Cerebellar nuclear complex (tissue), 1 donor: Measurements from ENCODE around the gene OGA.

ENCODE experiments used
- DNase-seq, 2 experiments: peaks; one replicate each; lab custom pipeline; 2025; lab: John Stamatoyannopoulos, UW

The OGA gene

DNA sequence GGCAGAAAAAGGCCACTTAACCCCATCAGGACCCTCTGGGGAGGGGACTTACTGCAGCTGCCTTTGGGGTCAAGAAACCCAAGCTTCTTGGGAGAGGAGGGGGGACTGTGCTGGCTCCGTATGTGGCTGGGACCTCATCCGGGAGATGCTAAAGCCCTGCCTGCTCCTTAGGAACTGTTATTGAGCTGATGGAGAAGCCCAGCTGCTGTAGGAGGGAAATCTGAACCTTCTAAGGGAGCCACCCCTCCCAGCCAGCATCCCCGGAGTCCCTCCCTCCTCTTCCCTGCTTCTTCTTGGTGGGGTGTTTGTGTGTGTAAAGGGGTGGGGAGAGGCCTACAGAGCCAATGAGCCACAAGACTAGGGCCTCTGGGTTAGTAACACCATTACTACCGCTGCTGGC is 17.1 kb upstream of the OGA start:
- DNase-seq, result no peak

DNA sequence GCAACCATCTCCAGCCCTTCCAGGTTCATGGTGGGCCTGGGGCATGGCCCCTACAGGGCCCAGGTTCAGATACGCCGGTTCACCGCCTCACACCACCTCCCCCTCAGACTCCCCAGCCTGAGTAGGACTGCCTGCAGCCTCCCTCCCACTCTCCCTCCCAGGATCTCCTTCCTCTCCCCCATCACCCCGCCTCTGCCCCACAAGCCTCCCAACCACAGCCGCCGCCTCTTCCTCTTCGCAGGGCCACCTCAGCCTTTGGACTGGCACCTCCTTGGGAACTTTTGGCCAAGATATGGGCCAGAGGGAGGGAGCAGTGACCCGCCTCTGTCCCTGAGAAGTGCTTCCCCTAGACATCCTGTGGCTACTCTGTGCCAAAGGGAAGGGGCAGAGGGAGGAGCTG is 16.1 kb upstream of the OGA start:
- DNase-seq, result no peak

DNA sequence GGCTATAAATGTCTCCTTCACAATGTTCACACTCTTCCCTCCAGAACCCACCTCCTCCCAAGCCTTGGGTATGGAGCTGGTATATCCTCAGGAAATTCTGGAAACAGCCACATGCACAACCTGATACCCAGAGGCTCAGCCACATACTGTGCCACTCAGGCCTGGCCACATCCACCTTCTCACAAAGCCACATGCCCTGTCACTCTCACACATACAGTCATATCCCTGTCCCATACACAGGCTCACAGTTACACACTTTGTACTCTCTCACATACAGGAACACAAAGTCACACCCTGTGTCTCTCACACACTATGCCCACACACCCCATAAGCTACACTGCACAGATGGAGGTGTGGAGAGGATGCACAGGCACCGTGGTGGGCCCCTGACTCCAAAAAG is 15.2 kb upstream of the OGA start:
- no peak for DNase-seq

DNA sequence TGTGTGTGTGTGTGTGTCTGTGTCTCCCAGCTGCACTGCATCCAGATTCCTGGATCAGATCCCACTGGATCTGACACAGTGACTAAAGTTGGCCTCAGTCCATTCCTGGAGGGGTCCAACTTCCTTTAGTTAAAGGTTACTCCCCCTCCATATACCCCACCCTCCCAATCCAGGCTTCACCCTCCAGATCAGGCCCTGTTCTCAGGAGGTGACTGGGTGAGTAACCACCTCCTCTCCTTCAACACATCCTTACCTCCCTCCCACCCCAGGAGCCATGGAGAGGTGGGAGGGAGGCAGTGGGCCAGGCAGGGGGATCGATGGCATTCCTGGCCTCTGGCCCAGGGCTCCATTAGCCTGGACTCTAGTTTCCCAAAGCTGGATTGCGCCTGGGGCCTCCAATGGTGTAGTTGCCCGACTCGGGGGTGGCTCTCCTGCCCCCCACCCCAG is 14.1 kb upstream of the OGA start:
- no peak for DNase-seq

DNA sequence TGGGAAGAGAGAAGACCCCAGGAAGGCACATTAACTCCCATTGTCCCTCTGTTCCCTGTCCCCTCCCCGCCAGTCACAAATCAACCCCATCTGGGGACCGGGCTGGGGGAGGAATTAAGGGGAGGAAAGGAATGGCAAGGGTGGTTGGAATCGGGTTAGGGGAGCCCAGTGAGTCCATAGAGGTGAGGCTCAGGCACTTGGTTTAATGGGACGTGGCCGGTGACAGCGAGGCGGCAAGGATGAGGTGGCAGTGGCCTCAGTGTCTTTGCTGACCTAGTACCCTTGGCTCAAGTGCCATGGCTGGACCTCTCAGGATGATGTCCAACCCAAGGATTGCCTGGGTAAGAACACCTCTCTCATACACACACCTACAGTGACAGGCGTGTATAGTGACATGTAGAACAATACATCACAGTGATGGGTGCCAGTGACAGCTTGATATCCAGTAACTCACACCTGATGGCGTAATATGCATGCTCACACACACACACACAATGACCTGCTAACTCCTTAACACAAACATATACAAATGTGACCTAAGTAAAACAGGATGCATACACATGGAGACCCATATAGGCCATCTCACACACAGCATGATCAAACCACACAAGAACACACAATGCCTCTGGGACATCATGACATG is 13.0 kb upstream of the OGA start:
- DNase-seq, result no peak

DNA sequence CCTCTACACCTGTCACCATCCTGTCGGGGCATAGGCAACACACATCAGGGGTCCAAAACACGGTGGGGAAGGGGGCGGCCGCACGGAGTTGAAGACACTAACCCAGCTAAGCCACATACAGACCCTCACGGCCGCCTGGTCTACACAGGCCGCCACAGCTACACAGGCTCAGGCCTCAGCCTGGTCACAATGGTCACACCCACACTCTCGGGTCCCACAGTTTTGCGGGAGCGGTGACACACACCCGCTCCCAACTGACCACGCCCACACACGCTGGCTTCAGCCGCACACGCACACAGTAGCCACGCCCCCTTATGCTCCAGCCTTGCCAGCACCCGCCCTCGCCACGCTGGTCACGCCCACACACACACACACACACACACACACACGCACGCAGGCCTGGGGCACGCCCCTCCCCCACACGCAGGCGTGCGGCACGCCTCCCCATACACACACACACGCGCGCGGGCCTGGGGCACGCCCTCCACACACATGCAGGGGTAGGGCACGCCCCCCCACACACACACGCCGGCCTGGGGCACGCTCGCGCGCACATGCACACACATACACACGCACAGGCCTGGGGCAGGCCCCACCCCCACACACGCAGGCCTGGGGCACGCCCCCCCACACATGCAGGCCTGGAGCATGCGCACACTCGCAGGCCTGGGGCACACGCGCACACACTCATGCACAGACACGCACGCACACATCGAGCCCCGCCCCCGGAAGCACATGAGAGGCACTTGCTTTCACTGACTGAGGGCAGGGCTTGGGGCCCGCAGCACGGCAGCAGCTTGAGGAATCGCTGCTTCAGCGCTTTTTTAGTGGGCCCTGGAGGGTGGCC is 12.3 kb upstream of the OGA start:
- DNase-seq, result peak in 1 of 2 experiments; percentile 4

DNA sequence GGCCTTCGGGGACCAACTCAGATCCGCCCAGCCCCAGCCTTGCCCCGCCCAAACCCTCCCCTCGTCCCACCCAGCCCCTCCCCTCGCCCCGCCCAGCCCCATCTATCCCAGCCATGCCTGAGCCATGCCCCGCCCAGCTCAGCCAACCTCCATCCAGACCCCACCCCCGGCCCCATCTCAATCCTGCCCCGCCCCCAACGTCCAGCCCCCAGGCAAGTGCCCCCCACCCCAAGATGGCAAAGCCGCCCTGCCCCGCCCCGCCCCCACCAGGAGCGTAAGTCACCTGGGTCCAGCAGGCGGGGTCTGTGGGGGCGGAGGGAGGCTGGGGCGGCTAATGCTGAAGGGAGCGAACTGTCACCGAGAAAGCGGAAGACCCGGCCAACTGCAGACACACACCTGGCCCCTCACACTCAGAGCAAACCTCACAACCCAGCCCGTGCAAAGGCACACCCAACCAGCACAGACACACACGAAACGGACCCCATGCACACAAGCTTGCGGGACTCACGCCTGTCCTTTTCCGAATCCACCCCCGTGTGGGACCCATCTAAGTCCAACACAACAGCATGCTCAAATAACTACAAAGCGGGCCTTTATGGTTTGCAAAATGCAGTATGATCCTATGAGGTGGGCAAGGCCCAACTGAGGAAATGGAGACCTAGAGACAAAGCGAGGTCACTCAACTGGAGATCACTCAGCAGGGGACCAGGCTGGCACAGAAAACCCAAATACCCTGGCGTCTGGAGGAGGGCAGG is 11.5 kb upstream of the OGA start:
- DNase-seq, result no peak

DNA sequence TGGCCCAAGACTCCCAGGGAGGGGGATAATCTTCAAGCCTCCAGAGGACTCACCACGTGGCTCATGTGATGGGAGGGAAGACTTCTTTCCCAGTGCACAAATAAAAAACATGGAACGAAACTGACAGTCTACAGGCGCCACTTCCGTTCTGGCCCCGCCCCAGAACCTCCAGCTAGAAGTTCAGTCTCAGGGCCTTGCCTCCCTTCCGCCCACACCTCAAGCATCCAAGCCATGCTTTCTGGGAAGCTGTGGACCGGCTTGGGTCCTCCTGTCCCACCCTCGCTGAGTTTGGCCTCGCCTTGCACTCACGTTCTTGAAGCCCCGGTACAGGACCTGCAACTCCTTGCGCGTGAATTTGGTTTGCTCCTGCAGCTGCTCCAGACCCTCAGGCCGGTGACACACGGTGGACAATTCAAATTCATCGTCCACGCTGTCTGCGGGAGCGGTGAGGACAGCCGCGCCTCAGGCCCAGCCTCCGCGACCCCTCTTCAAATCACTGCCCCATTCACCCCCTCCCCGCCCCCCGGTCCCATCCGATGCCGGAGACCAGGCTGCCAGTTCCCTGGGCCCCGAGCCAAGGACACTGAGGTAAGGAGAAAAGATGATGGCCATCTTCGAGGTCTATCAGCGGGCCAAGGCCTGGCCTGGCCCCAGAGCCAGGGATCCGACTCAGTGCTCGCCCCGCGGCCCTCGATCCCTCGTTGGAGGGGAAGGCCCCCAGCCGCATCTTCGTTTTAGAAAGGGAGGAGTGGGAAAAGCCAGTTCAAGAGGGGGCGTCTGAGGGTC is 10.7 kb upstream of the OGA start:
- DNase-seq, result no peak

DNA sequence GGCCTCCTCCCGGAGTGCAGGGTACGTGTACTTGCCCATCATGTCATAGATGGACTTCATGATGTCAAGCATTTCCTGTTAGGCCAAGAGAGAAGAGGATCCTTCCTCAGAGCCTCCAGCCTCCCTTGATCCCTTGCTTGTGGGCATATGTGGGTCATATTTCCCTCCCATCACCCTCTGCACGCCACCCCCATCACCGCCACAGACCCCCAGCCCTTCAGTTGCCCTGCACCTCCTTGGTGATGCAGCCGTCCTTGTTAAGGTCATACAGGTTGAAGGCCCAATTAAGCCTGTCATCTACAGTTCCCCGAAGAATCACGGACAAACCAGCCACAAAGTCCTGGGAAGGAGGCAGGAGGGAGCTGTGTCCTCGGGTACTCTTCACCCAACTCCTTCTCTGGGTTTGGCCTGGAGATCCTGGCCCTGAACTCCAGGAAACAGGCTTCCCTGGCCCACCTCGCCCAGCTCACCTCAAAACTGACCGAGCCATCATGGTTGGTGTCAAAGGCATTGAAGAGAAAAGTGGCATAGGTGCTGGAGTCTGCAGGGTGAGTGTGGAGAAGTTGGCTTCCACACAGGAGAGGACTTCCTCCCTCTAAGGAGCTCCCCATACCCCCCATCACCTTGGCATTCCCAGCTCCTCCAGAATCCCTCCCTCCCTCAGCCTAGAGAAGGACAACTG is 9.8 kb upstream of the OGA start:
- no peak for DNase-seq

DNA sequence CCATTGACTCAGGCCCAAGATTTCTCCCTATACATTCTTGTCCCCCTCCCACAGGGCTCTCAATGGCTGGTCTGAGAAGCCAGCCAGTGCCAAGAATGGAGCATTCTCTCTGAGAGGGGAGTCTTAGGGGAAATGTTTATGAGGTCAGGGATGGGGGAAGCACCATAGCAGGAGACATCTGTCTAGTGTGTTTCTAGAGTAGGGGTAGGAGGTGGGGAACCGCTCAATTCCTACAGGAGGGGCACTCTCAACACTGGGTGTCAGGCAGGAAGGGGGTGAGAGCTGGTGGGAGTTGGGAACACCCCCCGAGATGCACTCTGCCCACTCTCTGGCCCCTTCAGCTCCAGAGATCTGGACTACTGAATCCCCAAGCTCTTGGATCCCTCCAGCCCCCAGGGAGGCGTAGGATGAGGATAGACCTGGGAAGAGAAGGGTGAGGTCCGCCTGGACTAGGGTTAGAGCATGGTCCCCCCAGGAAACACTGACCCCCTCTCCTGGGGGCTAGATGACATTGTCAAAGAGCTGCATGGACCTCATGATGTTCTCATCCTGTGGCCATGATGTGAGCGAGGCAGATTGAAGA is 8.7 kb upstream of the OGA start:
- DNase-seq, result no peak

DNA sequence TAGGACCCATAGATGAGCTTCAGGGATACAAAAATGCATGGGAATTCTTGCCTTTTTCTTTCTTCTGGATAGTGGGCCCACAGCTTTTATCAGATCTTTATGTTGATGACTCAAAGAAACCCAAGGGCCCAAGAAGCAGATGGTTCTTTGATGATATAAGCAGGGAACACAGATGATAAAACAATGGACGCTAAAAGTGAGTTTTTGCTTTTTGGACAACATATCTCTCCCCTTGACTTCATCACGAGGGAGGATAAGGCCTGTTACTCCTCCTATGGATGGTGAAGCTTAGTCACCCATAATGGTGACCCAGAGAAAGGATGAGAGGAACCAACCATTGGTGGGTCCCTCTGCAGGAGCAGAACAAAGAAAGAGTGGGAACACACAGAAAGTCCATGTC is 6.5 kb upstream of the OGA start:
- no peak for DNase-seq

DNA sequence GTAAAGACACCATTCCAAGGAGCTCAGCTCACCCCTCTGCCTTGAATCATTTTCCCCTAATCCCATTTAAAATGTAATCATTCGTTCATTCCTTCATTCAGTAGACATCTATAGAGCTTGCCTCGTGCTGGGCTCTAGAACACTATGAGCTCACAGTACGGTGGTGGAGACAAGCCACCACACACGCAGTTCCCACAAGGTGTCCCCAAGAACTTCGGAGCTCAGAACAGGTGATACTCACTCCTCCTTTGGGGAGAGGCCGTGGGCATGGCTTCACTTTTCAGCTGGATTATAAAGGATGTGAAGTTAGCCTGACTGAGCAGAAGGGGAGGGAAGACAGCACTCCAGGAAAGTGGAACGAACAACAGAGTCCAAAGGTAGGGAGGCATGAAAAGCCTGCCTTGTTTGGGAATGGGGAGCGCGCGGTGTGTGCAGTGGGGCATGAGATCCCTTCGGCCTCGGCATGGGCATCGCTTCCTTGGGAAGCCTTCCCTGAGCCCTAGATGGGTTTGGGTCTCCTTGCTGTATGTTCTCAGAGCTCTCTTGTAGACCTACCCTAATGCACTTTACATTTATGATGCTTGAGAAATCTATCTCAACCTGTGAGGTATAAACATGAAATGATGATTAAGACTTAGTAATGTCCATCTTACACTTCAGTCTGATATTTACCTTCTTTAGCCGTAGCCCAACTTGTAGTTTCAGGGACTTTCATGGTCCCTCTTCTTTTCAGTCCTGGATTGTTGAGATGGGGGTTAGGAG is 809 bp upstream of the OGA start:
- DNase-seq, result no peak

DNA sequence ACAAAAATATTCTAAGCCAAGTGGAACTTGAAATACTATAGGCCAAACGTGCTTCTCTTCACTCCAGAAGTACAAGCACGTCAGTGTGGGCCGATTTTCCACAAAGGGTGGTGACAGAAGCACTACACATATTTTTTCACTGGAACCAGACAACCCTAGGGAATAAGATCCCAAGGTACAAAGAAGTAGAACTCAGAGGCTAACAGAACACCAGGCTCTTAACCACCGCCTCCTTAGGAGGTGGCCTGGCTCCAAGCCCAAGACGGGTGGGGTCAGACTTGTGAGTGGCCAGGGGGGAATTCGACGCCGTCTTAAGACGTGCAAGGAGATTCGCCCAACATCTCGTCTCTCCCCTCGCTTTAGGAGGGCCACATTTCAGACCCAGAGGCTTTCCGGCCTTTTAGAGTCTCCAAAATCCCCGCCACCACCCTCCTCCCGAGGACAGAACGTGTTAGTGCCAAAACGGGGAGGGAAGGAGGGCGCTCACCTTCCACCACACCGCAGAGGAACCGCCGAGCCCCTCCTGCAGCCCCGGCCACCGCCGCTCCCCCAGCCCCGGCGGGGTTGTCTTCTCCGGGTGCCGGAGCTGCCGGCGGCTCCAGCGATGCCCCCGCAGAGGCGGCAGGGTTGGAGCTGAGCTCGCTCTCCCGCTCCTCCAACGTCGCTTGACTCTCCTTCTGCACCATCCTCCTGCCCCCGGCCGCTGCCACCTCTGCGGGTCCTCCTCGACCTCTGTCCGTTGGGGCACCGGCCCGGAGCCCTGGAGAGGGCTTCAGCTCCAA is 716 bp downstream of the OGA start:
- no peak for DNase-seq

DNA sequence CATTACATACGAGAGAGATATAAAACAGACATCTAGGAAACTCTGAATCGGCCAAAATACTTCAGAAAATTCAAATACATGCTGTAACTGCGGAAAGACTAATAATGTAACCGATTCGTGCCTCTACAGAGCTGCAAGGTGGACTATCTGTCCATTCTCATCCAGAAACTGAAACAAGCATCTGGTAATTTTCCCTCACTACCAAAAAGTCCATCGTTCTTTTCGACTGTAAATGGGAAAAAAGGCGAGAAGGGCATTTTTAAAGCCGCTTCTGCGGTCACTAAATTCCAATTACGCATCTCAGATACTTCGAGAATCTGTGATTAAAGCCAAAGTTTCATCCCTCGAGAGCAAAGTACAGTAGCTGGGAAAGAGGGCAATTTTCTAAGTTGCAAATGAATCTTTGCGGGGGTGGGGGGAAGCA is 1.3 kb downstream of the OGA start:
- no peak for DNase-seq

DNA sequence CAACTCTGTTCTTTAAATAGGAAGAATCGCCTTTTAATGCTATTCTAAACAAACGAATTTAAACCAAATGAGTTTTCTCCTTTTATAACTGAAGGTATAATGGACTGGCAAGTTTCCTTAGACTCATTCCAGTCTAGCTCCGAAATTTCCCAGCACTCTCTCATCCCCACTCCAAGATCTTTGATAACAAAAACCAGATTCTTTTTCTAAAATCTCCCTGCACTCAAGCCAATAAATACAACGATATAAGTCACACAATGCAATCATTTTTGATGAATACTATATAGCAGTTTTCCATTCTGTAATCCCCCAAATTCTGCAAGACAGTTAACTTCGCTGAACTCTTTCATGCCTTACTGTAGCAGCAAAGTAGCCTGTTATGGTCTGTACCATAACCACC is 1.9 kb downstream of the OGA start:
- DNase-seq, result no peak

DNA sequence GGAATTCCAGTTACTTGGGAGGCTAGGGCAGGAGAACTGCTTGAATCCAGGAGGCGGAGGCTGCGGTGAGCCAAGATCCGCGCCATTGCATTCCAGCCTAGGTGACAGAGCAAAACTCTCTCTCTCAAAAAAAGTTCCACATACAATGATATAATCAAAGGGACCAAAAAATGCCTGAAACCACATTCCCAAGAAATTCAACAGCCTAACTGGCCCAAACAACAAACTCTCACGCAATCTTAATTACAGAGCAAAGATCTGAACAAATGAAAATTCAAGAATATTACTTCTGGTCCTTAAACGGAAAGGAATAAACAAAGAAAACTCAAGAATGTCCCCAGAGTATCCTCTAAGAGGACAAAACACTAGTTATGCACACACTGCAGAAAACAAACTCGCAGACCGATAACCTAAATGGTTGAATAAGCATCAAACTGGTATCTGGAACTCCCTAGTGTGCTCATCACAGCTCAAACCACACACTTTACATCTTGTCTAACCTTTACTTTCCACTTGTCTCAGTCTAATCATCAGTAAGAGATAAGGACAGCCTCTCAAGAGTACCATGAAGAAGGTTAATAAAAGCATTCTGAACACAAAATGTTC is 3.7 kb downstream of the OGA start:
- no peak for DNase-seq

DNA sequence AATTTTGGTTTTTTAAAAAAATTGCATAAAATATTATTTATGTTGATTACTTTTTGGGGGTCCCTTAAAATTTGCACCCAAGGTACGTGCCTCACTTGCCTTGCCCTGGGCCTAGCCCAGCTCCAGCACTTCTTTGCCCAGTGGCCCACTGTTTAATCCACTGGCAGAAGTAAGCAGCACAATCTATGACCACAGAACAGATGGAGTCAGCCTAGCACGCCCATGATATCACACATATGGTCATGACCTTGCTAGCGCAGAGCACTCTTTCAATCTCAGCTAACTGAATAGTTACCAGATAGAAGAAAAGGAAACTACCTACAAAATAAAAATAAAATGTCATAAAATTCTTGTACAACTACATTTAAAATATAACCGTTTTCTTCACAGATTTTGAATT is 5.6 kb downstream of the OGA start:
- DNase-seq, result no peak

DNA sequence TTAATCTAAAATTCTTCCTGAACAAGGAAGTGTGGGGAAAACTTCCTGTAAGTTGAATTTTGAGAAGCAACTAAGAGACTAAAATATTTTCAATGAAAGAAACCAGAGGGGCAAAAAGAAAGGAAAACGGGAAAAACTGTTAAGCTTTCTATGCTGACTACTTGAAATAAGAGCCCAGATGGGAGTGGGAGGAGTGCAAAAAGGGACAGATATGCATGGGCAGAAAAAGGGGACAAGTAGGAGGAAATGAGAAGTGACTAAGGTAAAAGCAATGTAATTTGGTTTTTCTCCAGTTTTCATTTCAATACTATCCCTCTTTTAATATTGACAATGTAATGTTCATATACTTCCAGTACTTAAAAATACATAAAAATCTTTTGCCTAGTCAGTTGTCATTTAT is 11.1 kb downstream of the OGA start:
- DNase-seq, result no peak

DNA sequence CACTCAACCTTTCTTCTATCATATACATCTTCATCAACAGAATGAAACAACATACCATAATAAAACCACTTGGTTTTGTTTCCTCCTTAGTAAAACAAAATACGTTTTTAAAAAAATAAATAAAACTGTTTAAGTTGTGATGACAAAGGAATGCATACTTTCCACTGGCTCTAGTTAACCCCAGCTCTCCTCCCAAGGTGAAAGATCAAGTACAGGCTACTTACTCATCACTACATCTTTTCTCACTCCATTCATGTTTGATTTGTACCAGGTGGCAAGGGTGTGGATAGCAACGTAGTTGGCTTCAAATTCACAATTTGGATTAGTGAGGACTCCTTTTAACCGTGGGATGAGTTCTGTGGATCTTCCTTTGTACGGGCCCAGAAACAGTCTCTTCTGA is 14.7 kb downstream of the OGA start:
- DNase-seq, result no peak
